ENCODE results near the gene CYP26C1. TPM values are rescaled to one million over a fixed set of nuclear protein-coding genes. Genes with fewer than 3 reads are reported as not detected.
A peak's percentile ranks its signal among the peaks of the same experiment; 100 is the strongest.
"Not testable (repeated sequence)": the region's sequence is repeated elsewhere in the genome, so short reads cannot be mapped to it uniquely, and the experiment has no call there.

Gene CYP26C1
- polyA plus RNA-seq, 3 donors from 2014 or later: 0.12 to 1.3 TPM; not detected in 1

- H3K9me3 Mint-ChIP-seq: peaks cover 0 to 2% (median 0%) of the 10 kb centered on the region in 6 donors
- H3K27me3 Mint-ChIP-seq (ENCODE audit: low read depth in 3 of 3): peaks cover 0 to 3% (median 2%) of the 10 kb centered on the region in 3 donors
- no peak overlapping the region for H3K27ac Mint-ChIP-seq
- no peak for DNase-seq
- no peak overlapping the region for H3K4me3 Mint-ChIP-seq
- no peaks in the 10 kb centered on the region for H3K4me1 Mint-ChIP-seq
- H3K36me3 Mint-ChIP-seq: no peaks in the 10 kb centered on the region
Measured at GRCh38 chr10:93095225-93095624, 34.6 kb downstream of the CYP26C1 start.

- Mint-ChIP-seq H3K4me3 (no peak overlapping the region), H3K27ac (no peak overlapping the region)
Measured at GRCh38 chr10:93096901-93097300, 36.3 kb downstream of the CYP26C1 start.

DNA sequence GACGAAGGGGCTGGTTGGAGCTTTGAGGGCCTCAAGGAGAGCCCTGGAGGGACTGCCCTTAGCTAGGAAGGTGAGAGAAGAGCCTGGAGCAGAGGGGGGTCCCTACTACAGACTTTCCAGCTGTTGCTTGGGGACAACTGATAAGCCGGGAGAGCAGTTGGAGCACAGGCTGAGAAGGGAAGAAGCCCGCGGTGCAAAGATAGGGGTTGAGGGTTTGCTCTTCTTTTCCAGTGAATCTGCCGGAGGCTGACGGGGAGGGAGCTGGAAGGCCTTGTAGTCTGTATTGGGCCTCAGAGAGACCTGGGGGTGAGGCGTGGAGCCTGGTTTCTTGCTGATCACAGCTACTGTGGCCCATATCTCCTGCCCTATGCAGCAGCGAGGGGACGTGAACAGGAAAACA lies 36.8 kb downstream of the CYP26C1 start:
- DNase-seq: no peak
- peaks cover 0 to 3% (median 2%) of the 10 kb centered on the region in 3 donors for H3K27me3 Mint-ChIP-seq (ENCODE audit: low read depth in 3 of 3)
- H3K27ac Mint-ChIP-seq: no peak overlapping the region
- no peak overlapping the region for H3K4me3 Mint-ChIP-seq
- no peaks in the 10 kb centered on the region for H3K4me1 Mint-ChIP-seq
- H3K9me3 Mint-ChIP-seq: peaks cover 0 to 2% (median 0%) of the 10 kb centered on the region in 6 donors
- H3K36me3 Mint-ChIP-seq: no peaks in the 10 kb centered on the region

More at GRCh38 chr10:93096901-93097300, 36.3 kb downstream of the CYP26C1 start:
- H3K9me3 Mint-ChIP-seq: peaks cover 0 to 2% (median 0%) of the 10 kb centered on the region in 6 donors
- DNase-seq: no peak
- peaks cover 0 to 3% (median 2%) of the 10 kb centered on the region in 3 donors for H3K27me3 Mint-ChIP-seq (ENCODE audit: low read depth in 3 of 3)
- no peaks in the 10 kb centered on the region for H3K36me3 Mint-ChIP-seq
- H3K4me1 Mint-ChIP-seq: no peaks in the 10 kb centered on the region

- Mint-ChIP-seq H3K36me3 (peaks cover 0 to 3% (median 0%) of the 10 kb centered on the region in 3 donors), H3K27ac (no peak overlapping the region), H3K4me3 (no peak overlapping the region), H3K27me3 (ENCODE audit: low read depth in 3 of 3) (peaks cover 0 to 4% (median 1%) of the 10 kb centered on the region in 3 donors), H3K4me1 (no peaks in the 10 kb centered on the region), H3K9me3 (peaks cover 0 to 2% (median under 1%) of the 10 kb centered on the region in 6 donors)
- DNase-seq: no peak
Measured at GRCh38 chr10:93098816-93099215, 38.2 kb downstream of the CYP26C1 start.

DNA sequence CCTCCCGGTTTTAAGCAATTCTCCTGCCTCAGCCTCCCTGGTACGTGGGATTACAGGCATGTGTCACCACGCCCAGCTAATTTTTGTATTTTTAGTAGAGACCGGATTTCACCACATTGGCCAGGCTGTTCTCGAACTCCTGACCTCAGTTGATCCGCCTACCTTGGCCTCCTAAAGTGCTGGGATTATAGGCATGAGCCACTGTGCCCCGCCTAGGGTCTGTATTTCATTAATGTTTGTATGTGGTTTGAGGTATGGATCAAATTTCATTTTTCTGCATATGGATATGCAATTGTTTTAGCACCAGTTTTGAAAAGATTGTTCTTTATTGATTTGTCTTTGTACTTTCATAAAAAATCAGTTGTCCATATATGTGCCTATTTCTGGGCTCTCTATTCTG lies 39.1 kb downstream of the CYP26C1 start:
- Mint-ChIP-seq H3K27ac (no peak overlapping the region), H3K36me3 (peaks cover 0 to 4% (median 0%) of the 10 kb centered on the region in 3 donors), H3K4me1 (no peaks in the 10 kb centered on the region), H3K9me3 (peaks cover 0 to 6% (median 1%) of the 10 kb centered on the region in 6 donors), H3K4me3 (no peak overlapping the region), H3K27me3 (ENCODE audit: low read depth in 3 of 3) (peaks cover 0 to 4% (median 0%) of the 10 kb centered on the region in 3 donors)
- no peak for DNase-seq

DNA sequence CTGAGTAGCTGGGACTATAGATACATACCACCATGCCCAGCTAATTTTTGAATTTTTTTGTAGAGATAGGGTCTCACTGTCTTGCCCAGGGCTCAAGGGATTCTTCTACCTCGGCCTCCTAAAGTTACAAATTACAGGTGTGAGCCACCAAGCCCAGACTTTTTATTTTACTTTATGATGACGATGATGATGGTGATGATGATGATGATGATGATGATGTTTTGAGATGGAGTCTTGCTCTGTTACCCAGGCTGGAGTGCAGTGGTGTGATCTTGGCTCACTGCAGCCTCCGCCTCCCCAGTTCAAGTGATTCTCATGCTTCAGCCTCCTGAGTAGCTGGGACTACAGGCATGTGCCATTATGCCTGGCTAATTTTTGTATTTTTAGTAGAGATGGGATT lies 40.5 kb downstream of the CYP26C1 start:
- H3K9me3 Mint-ChIP-seq; H3K4me3 Mint-ChIP-seq; H3K27me3 Mint-ChIP-seq (ENCODE audit: low read depth in 3 of 3); H3K27ac Mint-ChIP-seq; DNase-seq; H3K36me3 Mint-ChIP-seq; H3K4me1 Mint-ChIP-seq: not testable (repeated sequence)

- Mint-ChIP-seq H3K4me3 (no peak overlapping the region), H3K36me3 (peaks cover 0 to 4% (median 0%) of the 10 kb centered on the region in 3 donors), H3K27me3 (ENCODE audit: low read depth in 3 of 3) (peaks cover 0 to 4% (median 0%) of the 10 kb centered on the region in 3 donors), H3K4me1 (no peaks in the 10 kb centered on the region), H3K27ac (no peak overlapping the region), H3K9me3 (peaks cover 0 to 6% (median 2%) of the 10 kb centered on the region in 6 donors)
- no peak for DNase-seq
Measured at GRCh38 chr10:93103953-93104352, 43.4 kb downstream of the CYP26C1 start.

DNA sequence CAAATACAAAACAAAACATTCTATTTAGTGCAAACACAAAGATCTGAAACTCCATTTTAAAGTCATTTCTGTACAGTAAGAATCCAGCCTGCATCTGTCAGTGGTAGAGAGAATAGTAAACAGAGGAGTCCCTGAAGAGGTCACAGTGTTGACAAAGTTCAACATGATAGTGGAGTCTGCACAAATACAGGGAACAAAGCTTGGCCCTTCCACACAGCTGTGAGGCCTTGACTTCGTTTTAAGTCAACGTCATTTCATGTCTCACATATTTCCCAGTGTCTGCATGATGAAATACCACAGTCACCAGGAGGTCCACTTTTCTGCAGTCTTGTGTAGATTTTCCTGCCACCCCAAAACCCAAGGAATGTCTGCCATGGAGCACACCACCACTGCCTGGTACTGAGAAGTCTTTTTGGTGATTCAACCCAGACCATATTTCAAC lies 46.1 kb downstream of the CYP26C1 start:
- H3K4me3 Mint-ChIP-seq: no peak overlapping the region
- H3K27ac Mint-ChIP-seq: no peak overlapping the region
- H3K27me3 Mint-ChIP-seq (ENCODE audit: low read depth in 3 of 3): peaks cover 0 to 6% (median 0%) of the 10 kb centered on the region in 3 donors
- H3K9me3 Mint-ChIP-seq: peaks cover 0 to 6% (median 2%) of the 10 kb centered on the region in 6 donors
- peaks cover 0 to 4% (median 0%) of the 10 kb centered on the region in 3 donors for H3K36me3 Mint-ChIP-seq
- no peaks in the 10 kb centered on the region for H3K4me1 Mint-ChIP-seq
- no peak for DNase-seq

- H3K27ac Mint-ChIP-seq: no peak overlapping the region
Measured at GRCh38 chr10:93110472-93111146, 50.0 kb downstream of the CYP26C1 start.

GRCh38 chr10:93113042-93113441 lies 52.4 kb downstream of the CYP26C1 start:
- no peak for DNase-seq
- no peaks in the 10 kb centered on the region for H3K9me3 Mint-ChIP-seq
- peaks cover 4 to 11% (median 5%) of the 10 kb centered on the region in 3 donors for H3K27me3 Mint-ChIP-seq (ENCODE audit: low read depth in 3 of 3)
- H3K27ac Mint-ChIP-seq: no peak overlapping the region
- no peaks in the 10 kb centered on the region for H3K36me3 Mint-ChIP-seq
- no peak overlapping the region for H3K4me3 Mint-ChIP-seq
- H3K4me1 Mint-ChIP-seq: peaks cover 5 to 8% of the 10 kb centered on the region in 2 donors

More at GRCh38 chr10:93110472-93111146, 50.0 kb downstream of the CYP26C1 start:
- H3K27me3 Mint-ChIP-seq (ENCODE audit: low read depth in 3 of 3): peaks cover 2 to 11% (median 5%) of the 10 kb centered on the region in 3 donors
- no peaks in the 10 kb centered on the region for H3K36me3 Mint-ChIP-seq
- peaks cover 0 to 4% of the 10 kb centered on the region in 2 donors for H3K4me1 Mint-ChIP-seq
- H3K4me3 Mint-ChIP-seq: no peak overlapping the region
- DNase-seq: no peak
- peaks cover 0 to 2% (median 0%) of the 10 kb centered on the region in 6 donors for H3K9me3 Mint-ChIP-seq

GRCh38 chr10:93115661-93116383 lies 55.2 kb downstream of the CYP26C1 start:
- H3K9me3 Mint-ChIP-seq: peaks cover 0 to 1% (median 0%) of the 10 kb centered on the region in 6 donors
- DNase-seq: peak; percentile 36 to 44 (median 36)
- peak overlapping the region in 1 of 6 donors; percentile 16 for H3K27ac Mint-ChIP-seq
- peaks cover 4 to 14% (median 5%) of the 10 kb centered on the region in 3 donors for H3K27me3 Mint-ChIP-seq (ENCODE audit: low read depth in 3 of 3)
- H3K36me3 Mint-ChIP-seq: no peaks in the 10 kb centered on the region
- peaks cover 5 to 8% of the 10 kb centered on the region in 2 donors for H3K4me1 Mint-ChIP-seq
- no peak overlapping the region for H3K4me3 Mint-ChIP-seq

Data from immature natural killer cell (primary cell).